Gastroesophageal sphincter (tissue), 4 donors: ENCODE data around the gene USP17L25. TPM values are rescaled to one million over a fixed set of nuclear protein-coding genes. Genes with fewer than 3 reads are reported as not detected.

Experiments
- total RNA-seq, 4 donors: library from RNA; depleted of rRNA; stranded (reverse); fragments of >200 nt; gene quantifications; one replicate each; pipeline ENCODE4 v1.1.0, GENCODE V29; 2016

USP17L25 gene
- total RNA-seq, 4 donors from 2014 or later, result not detected

Other genes starting within 250 kb of the USP17L25 start
- not detected for gene FAM90A26, start 159.5 kb upstream of the USP17L25 start, total RNA-seq
- not detected for gene USP17L10, start 119.3 kb upstream of the USP17L25 start, total RNA-seq
- not detected for gene USP17L11, start 114.5 kb upstream of the USP17L25 start, total RNA-seq
- gene USP17L12, start 109.8 kb upstream of the USP17L25 start, total RNA-seq, result not detected
- not detected for gene USP17L13, start 105.0 kb upstream of the USP17L25 start, total RNA-seq
- gene USP17L15, start 95.5 kb upstream of the USP17L25 start, total RNA-seq, result not detected
- not detected for gene USP17L17, start 86.0 kb upstream of the USP17L25 start, total RNA-seq
- gene USP17L18, start 81.3 kb upstream of the USP17L25 start, total RNA-seq, result not detected
- not detected for gene USP17L19, start 76.5 kb upstream of the USP17L25 start, total RNA-seq
- gene USP17L20, start 71.8 kb upstream of the USP17L25 start, total RNA-seq, result not detected
- gene USP17L21, start 67.0 kb upstream of the USP17L25 start, total RNA-seq, result not detected
- not detected for gene USP17L22, start 62.3 kb upstream of the USP17L25 start, total RNA-seq
- not detected for gene USP17L24, start 4.7 kb upstream of the USP17L25 start, total RNA-seq
- gene USP17L26, start 4.7 kb downstream of the USP17L25 start, total RNA-seq, result not detected
- not detected for gene USP17L5, start 9.5 kb downstream of the USP17L25 start, total RNA-seq
- not detected for gene USP17L27, start 14.2 kb downstream of the USP17L25 start, total RNA-seq
- not detected for gene USP17L28, start 19.0 kb downstream of the USP17L25 start, total RNA-seq
- gene USP17L29, start 23.7 kb downstream of the USP17L25 start, total RNA-seq, result not detected
- not detected for gene USP17L30, start 33.2 kb downstream of the USP17L25 start, total RNA-seq
- not detected for gene DEFB131A, start 114.5 kb downstream of the USP17L25 start, total RNA-seq